Midbrain (tissue), 1 donor: ENCODE data around the gene VWF.

Experiments used
- DNase-seq: peaks from one replicate; lab custom pipeline; 2025; lab: John Stamatoyannopoulos, UW

The VWF gene

GRCh38 chr12:5977556-5977955 lies 146.9 kb downstream of the VWF start:
- DNase-seq = no peak

DNA sequence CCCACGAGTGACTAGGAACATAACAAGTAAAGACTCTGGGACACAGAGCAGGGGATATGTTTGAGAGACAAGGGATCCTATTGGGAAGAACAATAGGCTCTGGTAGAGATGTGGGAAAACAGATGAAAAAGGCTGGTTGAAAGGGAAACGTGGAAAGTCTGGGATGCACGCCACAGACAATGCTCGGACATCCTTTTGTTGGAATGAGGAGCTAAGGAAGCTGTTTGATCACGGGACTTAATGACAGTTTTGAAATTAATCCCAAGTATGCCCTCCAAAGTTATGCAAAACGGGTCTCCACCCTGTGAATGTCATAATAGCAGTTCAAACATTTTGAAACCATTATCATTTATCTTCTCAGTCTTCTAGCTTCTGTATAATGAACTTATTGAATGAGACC lies 147.8 kb downstream of the VWF start:
- no peak for DNase-seq

GRCh38 chr12:5976196-5976595 lies 148.3 kb downstream of the VWF start:
- no peak for DNase-seq

- no peak for DNase-seq
Observed at GRCh38 chr12:5973461-5974115, 150.9 kb downstream of the VWF start.

DNA sequence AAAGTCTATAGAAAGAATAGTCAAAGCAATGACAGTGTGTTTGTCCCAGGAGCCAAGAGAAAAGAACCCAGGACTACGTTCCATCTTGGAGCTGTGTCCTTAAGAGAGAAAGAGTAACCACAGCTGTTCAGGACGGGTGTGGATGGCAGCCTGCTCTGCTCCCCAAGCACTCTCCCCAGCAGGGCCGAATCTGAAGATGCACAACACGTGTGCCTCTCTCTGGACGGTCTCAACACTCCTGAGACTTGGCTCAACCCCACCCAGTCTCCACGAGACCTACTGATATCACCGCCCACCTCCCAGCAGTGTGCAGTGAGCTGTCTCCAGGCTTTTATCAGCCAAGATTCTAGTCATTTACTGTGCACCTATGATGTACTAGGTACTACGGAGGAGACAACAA lies 152.1 kb downstream of the VWF start:
- DNase-seq = no peak

DNA sequence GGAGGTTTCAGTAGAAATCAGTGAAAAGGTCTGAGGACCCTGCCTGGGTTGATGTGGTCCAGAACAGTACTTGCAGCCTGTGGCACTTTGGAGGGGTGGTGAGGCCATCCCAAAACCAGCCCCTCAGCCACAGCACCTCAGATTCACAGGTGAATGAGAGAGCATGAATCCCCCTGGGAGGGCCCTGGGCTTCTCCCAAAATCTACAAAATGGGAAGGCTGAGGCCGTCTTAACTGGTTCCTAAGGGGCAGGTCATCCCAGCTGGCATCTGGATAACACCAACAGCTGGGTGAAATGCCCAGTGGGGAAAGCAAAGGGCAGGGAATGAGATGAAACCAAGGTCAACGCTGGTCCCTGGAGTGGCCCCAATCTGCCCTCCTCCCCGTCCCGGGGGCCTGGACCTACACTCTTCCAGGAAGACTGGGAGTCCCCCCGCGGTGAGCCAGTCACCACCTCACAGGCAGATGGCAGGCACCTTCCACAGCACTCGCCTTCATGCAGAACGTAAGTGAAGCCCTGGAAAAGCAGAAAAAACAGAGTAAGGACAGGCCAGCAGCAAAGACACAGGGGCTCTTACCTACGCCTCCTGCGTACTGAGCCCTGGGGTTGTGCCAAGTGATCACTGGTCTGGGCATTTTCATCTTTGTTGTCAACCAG lies 153.1 kb downstream of the VWF start:
- DNase-seq = no peak

DNA sequence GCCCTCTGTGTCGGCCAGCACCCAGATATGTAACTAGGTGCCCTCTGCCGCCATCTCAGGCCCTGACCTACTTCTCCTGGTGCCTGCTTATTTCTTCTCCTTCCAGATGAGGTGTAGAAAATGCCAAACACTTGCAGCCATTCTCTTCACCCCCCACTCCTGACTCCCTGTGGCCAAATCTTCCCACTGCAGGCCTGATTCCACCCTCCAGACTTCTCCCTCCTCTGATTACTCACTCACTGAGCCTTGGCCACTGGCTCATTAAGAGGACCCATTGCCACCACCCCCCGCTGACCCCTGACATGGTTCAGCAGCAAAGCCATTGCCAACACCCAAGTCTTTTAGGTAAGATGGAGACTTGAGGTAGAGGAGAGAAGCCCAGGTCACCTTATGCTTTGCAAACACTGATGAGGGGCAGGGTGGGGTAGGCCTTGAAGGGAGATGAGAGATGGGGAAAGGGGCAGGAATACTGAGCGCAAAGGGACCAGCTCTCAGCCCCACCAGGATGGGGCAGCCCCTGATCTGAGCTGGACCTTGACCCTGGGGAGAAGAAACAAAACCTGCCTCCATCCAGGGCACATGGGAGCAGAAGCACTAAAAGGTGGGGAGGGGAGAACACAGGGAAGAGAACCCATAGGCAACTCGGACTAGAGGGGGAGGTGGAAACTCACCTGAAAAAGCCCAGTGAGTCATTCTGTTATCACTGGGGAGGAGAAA lies 154.3 kb downstream of the VWF start:
- no peak for DNase-seq

- no peak for DNase-seq
Observed at GRCh38 chr12:5969156-5969973, 155.1 kb downstream of the VWF start.

GRCh38 chr12:5967645-5968415 lies 156.6 kb downstream of the VWF start:
- no peak for DNase-seq

- no peak for DNase-seq
Observed at GRCh38 chr12:5966486-5967095, 157.9 kb downstream of the VWF start.

GRCh38 chr12:5965950-5966383 lies 158.5 kb downstream of the VWF start:
- peak; percentile 45 for DNase-seq

- no peak for DNase-seq
Observed at GRCh38 chr12:5964913-5965900, 159.3 kb downstream of the VWF start.

DNA sequence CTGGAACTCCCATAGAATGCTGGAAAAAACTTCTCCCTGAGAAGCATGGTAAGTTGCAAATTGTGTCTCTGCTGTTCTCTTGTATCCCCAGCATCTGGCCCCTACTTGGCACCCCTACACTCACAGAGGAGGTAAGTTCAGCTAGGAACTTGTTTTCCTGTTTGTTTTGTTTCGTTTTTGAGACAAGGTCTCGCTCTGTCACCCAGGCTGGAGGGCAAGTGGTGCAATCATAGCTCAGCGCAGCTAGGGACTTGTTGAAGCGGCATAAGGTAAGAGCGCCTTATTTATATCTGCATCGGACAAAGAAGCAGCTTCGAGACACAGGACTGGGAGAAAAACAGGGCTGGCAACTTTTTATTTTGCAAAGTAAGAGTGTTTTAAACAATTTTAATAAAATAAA lies 161.0 kb downstream of the VWF start:
- DNase-seq = no peak

- DNase-seq = no peak
Observed at GRCh38 chr12:5960783-5961182, 163.7 kb downstream of the VWF start.

DNA sequence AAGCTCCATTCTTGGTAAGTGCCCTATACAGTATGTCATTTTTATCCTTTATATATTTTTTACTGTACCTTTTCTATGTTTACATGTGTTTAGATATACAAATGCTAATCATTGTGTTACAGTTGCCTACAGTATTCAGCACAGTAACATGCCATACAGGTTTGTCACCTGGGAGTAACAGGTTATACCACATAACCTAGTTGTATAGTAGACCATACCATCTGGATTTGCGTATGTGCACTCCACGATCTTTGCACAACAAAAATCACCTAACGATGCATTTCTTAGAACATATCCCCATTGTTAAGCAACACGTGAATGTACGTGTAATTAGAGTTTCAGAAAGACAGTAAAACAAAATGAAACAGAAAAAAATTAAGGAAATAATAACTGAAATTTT lies 167.5 kb downstream of the VWF start:
- no peak for DNase-seq

DNA sequence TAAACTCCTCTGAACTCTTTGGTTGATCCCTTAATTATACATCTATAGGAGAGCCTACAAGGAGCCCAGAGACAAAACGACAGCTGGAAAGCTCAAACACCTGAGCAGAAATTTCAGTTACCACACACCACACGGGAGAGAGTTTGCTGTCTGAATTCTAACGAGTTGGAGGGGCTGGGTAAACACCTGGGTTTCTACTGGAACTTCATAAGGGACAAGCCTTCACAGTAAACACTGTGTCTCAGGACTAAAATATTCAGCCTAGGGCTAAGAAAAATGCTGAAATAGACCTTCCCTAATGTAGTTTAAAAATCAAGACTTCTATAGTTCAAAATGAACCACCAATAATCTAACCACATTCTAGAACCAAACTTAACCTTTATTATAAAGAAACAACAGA lies 169.8 kb downstream of the VWF start:
- no peak for DNase-seq

- no peak for DNase-seq
Observed at GRCh38 chr12:5953835-5954586, 170.5 kb downstream of the VWF start.

DNA sequence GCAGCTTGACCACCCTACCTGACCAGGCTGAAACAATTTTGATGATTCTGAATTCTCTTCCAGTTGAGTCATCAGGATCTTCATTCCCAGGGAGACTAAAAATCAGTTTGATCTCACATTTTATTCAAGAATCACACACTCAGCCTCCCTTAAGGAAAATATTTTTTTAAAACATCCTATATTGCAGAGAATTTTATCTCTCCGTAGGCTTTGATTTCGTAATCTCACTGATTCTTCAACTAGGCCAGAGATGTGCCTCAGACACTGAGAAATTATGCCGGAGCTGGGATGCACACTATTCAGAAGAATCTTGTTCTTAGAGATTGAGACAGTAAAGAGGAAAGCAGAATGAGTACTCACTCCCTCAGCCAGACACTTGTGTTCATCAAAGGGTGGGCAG lies 172.4 kb downstream of the VWF start:
- DNase-seq = no peak

- DNase-seq = no peak
Observed at GRCh38 chr12:5948696-5949095, 175.8 kb downstream of the VWF start.
